Measurements from ENCODE around the gene EIF3C.
"Not testable (repeated sequence)": the region's sequence is repeated elsewhere in the genome, so short reads cannot be mapped to it uniquely, and the experiment has no call there.

DNA sequence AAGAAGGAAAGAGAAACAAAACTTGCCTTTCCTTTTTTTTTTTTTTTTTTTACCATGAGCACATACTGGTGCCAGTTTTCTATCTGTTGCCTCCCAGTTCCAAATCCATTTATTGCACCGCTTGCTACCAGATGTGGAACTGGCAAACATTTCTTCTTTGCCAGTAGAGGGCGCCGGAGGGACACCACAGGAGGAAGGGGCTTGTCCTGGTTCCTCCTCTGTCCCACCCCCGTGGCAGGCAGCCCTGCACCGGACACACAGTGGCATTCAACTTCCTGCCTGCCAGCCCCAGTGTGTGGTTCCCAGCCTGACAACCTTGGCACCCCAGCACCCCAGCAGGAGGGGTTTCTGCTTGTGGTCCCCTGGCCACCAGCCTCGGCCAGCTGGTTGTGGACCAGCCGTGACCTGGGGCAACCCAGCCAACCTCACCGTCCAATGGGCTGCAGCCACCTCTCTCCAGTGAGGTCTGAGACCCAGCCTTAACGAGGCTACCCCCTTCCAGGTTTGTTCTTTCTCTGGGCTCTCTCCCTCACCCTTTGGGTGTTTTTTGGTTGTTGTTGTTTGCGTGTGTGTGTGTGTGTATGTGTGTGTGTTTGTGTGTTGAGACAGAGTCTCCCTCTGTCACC is 22.8 kb upstream of the EIF3C start:
- TF ChIP-seq, protein P1, sequence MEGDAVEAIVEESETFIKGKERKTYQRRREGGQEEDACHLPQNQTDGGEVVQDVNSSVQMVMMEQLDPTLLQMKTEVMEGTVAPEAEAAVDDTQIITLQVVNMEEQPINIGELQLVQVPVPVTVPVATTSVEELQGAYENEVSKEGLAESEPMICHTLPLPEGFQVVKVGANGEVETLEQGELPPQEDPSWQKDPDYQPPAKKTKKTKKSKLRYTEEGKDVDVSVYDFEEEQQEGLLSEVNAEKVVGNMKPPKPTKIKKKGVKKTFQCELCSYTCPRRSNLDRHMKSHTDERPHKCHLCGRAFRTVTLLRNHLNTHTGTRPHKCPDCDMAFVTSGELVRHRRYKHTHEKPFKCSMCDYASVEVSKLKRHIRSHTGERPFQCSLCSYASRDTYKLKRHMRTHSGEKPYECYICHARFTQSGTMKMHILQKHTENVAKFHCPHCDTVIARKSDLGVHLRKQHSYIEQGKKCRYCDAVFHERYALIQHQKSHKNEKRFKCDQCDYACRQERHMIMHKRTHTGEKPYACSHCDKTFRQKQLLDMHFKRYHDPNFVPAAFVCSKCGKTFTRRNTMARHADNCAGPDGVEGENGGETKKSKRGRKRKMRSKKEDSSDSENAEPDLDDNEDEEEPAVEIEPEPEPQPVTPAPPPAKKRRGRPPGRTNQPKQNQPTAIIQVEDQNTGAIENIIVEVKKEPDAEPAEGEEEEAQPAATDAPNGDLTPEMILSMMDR (IDR thresholded peaks at IDR 0.05; ENCODE audit: insufficient read depth, low read depth, low read length) = not testable (repeated sequence)
- TF ChIP-seq EZH2 (IDR thresholded peaks at IDR 0.05; ENCODE audit: insufficient read depth, low read length) = not testable (repeated sequence)
